ENCODE results near the gene SUGCT. TPM values are rescaled to one million over a fixed set of nuclear protein-coding genes. Genes with fewer than 3 reads are reported as not detected.

The SUGCT gene
- total and polyA plus RNA-seq, 12 donors, result 8.4 to 96.4 (median 25.5) TPM

DNA sequence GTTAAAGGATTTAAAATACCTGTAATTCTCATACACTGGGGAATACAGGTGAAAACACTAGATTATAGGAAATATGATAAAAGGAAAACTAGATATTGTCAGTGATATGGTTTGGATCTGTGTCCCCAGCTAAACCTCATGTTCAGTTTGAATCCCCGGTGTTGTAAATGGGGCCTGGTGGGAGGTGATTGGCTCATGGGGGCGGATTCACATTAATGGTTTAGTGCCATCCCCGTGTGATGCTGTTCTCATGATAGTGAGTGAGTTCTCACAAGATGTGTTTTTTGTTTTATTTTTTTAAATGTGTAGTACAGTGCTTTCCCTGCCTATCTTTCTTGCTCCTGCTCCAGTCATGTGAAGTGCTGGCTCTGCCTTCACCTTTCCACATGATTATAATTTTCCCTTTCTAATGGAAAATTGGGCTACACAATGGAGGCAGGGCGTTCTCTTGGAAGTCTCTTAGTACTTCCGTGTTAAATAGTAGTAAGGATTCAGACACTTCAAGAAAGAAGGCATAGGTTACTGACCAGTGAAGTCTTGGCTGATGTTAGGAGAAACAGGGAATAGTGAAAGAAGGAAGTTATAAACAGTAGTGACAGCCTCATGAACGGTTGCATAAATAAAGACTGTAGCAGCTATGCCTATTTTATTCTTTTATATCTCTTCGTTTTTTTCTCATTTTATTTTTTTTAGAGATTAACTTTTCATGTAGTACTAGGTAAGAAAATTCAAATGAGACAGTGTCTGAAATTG lies 386.4 kb downstream of the SUGCT start:
- intact Hi-C loops (cut with DNase I), result no loop called here
- Histone ChIP-seq H3K27me3 (no peaks in the 10 kb centered on the region), H3K9me3 (replicated peaks in 1 of 3) (no peaks in the 10 kb centered on the region), H3K27ac (no peak overlapping the region), H3K4me1 (replicated peaks in 1 of 2) (peaks cover 3 to 6% of the 10 kb centered on the region in 2 donors), H3K36me3 (replicated peaks in 1 of 2) (no peaks in the 10 kb centered on the region), H3K4me3 (no peak overlapping the region)
- no peak for DNase-seq
- TF ChIP-seq CTCF (IDR thresholded peaks at IDR 0.05), result no peak
- no peak for TF ChIP-seq POLR2A (IDR thresholded peaks at IDR 0.05)
- 78 to 82% (median 80%) methylated on average over 7 of the region's 7 CpGs for WGBS, 4 donors

DNA sequence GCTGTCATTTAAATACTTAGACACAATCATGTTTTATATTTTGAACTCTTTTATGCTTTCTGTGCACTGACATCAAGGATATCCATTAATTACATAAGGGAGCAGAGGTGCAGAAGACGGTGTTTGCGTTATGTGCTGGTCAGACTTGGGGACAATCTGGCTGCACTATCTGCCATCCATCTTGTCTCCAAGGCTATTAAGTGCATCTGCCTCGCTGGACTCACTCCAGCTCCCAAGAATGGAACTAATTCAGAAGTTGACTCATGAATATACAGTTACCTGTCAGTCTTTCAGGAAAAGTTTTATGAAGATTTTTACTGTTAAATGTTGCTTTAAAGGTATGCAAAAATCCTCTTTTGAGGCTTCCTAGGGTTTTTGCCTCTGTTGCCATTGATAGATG lies 391.0 kb downstream of the SUGCT start:
- WGBS, 4 donors, result 31 to 47% (median 36%) methylated on average over 3 of the region's 3 CpGs
- H3K36me3 ChIP-seq (replicated peaks in 1 of 2), result no peaks in the 10 kb centered on the region
- intact Hi-C loops (cut with DNase I), result no loop called here
- H3K27me3 ChIP-seq, result no peaks in the 10 kb centered on the region
- H3K4me1 ChIP-seq (replicated peaks in 1 of 2), result peaks cover 4 to 6% of the 10 kb centered on the region in 2 donors
- no peak overlapping the region for H3K4me3 ChIP-seq
- no peak overlapping the region for H3K27ac ChIP-seq
- peak in 5 of 7 donors; percentile 18 to 68 (median 53) for DNase-seq
- TF ChIP-seq POLR2A (IDR thresholded peaks at IDR 0.05) (no peak), CTCF (IDR thresholded peaks at IDR 0.05) (no peak)
- no peaks in the 10 kb centered on the region for H3K9me3 ChIP-seq (replicated peaks in 1 of 3)

DNA sequence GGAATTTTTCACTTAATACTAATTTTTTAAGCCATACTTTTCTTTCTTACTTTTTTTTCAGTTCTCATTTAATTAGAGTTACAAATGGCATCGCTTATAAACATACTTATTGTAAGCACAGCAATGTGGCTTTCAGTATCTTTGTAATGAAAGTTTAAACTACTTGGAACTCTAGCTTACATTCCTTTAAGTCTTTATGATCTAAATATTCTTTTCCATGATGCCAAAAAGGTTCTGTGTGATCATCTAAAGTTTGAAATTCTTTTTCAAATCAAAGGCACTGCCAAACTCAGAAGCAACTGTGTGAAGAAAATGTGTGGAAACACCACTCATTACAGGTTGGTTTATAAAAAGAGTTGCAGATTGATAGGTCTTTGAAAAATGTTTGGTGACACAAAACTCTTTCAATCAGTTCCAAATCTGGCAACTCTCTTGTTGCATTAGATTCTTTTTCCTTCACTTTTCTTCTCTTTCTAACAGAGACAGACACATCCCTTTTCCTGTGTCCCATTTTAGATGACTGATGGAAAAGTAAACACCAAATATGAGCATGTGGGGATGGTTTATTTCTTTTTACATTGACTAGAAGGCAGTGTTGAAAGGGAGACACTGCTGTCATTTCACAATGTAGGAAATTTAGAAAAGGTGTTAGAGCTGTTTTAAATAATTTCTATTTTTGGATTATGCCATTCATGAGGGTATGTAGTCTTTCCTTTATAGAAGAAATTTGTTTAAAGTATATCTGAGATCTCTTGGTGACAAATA lies 392.3 kb downstream of the SUGCT start:
- Histone ChIP-seq H3K4me3 (no peak overlapping the region), H3K27me3 (no peaks in the 10 kb centered on the region), H3K4me1 (replicated peaks in 1 of 2) (peaks cover 4 to 6% of the 10 kb centered on the region in 2 donors), H3K36me3 (replicated peaks in 1 of 2) (no peaks in the 10 kb centered on the region), H3K9me3 (replicated peaks in 1 of 3) (no peaks in the 10 kb centered on the region), H3K27ac (no peak overlapping the region)
- intact Hi-C loops (cut with DNase I), result no loop called here
- WGBS, 4 donors, result 87 to 96% (median 92%) methylated on average over 1 of the region's 1 CpG
- TF ChIP-seq POLR2A (IDR thresholded peaks at IDR 0.05) (no peak), CTCF (IDR thresholded peaks at IDR 0.05) (no peak)
- no peak for DNase-seq

- no peak overlapping the region for H3K4me3 ChIP-seq
- no peak overlapping the region for H3K27ac ChIP-seq
- TF ChIP-seq CTCF (IDR thresholded peaks at IDR 0.05) (no peak), POLR2A (IDR thresholded peaks at IDR 0.05) (no peak)
- no peaks in the 10 kb centered on the region for H3K27me3 ChIP-seq
- H3K36me3 ChIP-seq (replicated peaks in 1 of 2), result no peaks in the 10 kb centered on the region
- intact Hi-C loops (cut with DNase I), result no loop called here
- no peaks in the 10 kb centered on the region for H3K9me3 ChIP-seq (replicated peaks in 1 of 3)
- DNase-seq, result no peak
- H3K4me1 ChIP-seq (replicated peaks in 1 of 2), result peaks cover 4 to 6% of the 10 kb centered on the region in 2 donors
These were observed 392.9 kb downstream of the SUGCT start for GRCh38 chr7:40527723-40528122.
